Tibial nerve (tissue), 4 donors: ENCODE results near the gene PXDN.

ENCODE experiments used
- EP300 ChIP-seq, 2 donors: sonication (generic); formaldehyde crosslinking; IDR thresholded peaks; one replicate each; pipeline ENCODE4 v1.6.1; 2017; ENCODE audit warnings: antibody characterized with exemption in 2 of 2, mild to moderate bottlenecking in 1 of 2
- POLR2A ChIP-seq, 2 donors: fragments of 450-650 bp; IDR thresholded peaks; one replicate each; pipeline ENCODE4 v1.6.1; 2017; ENCODE audit warnings: antibody characterized with exemption in 2 of 2, mild to moderate bottlenecking in 2 of 2, moderate library complexity in 2 of 2
- TF ChIP-seq, protein P1 (sequence below), 5 experiments: fragments of 200-600 bp in 3 of 5; fragments of 450-650 bp in 2 of 5; sonication (generic) in 3 of 5; IDR thresholded peaks; one replicate each; pipeline ENCODE4 v1.5.1; 2016 to 2019; ENCODE audit warnings: antibody characterized with exemption in 5 of 5, mild to moderate bottlenecking in 3 of 5, moderate library complexity in 2 of 5

- TF ChIP-seq EP300 (IDR thresholded peaks at IDR 0.05), result no peak
- TF ChIP-seq, protein P1, sequence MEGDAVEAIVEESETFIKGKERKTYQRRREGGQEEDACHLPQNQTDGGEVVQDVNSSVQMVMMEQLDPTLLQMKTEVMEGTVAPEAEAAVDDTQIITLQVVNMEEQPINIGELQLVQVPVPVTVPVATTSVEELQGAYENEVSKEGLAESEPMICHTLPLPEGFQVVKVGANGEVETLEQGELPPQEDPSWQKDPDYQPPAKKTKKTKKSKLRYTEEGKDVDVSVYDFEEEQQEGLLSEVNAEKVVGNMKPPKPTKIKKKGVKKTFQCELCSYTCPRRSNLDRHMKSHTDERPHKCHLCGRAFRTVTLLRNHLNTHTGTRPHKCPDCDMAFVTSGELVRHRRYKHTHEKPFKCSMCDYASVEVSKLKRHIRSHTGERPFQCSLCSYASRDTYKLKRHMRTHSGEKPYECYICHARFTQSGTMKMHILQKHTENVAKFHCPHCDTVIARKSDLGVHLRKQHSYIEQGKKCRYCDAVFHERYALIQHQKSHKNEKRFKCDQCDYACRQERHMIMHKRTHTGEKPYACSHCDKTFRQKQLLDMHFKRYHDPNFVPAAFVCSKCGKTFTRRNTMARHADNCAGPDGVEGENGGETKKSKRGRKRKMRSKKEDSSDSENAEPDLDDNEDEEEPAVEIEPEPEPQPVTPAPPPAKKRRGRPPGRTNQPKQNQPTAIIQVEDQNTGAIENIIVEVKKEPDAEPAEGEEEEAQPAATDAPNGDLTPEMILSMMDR (IDR thresholded peaks at IDR 0.05), result no peak
- TF ChIP-seq POLR2A (IDR thresholded peaks at IDR 0.05), result no peak
Observed at GRCh38 chr2:1611886-1612285, 132.4 kb downstream of the PXDN start.
